ENCODE results near the gene AKNA. TPM values are rescaled to one million over a fixed set of nuclear protein-coding genes. Genes with fewer than 3 reads are reported as not detected.

Gene AKNA
- total RNA-seq, 1 donor from 2014 or later: 0.64 TPM

- DNase-seq (ENCODE audit: low read depth in 2 of 2): no peak
These were observed 83.8 kb downstream of the AKNA start for GRCh38 chr9:114303977-114304376.

GRCh38 chr9:114303571-114303970, 84.2 kb downstream of the AKNA start:
- no peak for DNase-seq (ENCODE audit: low read depth in 2 of 2)

GRCh38 chr9:114302727-114303126, 85.1 kb downstream of the AKNA start:
- no peak for DNase-seq (ENCODE audit: low read depth in 2 of 2)

- no peak for DNase-seq (ENCODE audit: low read depth in 2 of 2)
These were observed 85.8 kb downstream of the AKNA start for GRCh38 chr9:114301798-114302565.

GRCh38 chr9:114300846-114301797, 86.7 kb downstream of the AKNA start:
- no peak for DNase-seq (ENCODE audit: low read depth in 2 of 2)

GRCh38 chr9:114300153-114300845, 87.5 kb downstream of the AKNA start:
- no peak for DNase-seq (ENCODE audit: low read depth in 2 of 2)

- no peak for DNase-seq (ENCODE audit: low read depth in 2 of 2)
These were observed 88.3 kb downstream of the AKNA start for GRCh38 chr9:114299286-114300152.

GRCh38 chr9:114296338-114296737, 91.4 kb downstream of the AKNA start:
- no peak for DNase-seq (ENCODE audit: low read depth in 2 of 2)

- no peak for DNase-seq (ENCODE audit: low read depth in 2 of 2)
These were observed 93.1 kb downstream of the AKNA start for GRCh38 chr9:114294664-114295063.

GRCh38 chr9:114291886-114292590, 95.7 kb downstream of the AKNA start:
- DNase-seq (ENCODE audit: low read depth in 2 of 2): no peak

- peak in 1 of 2 donors; percentile 70 for DNase-seq (ENCODE audit: low read depth in 2 of 2)
These were observed 96.7 kb downstream of the AKNA start for GRCh38 chr9:114291064-114291474.

- DNase-seq (ENCODE audit: low read depth in 2 of 2): no peak
These were observed 97.2 kb downstream of the AKNA start for GRCh38 chr9:114290561-114290986.

- DNase-seq (ENCODE audit: low read depth in 2 of 2): no peak
These were observed 98.0 kb downstream of the AKNA start for GRCh38 chr9:114289571-114290481.

GRCh38 chr9:114289106-114289505, 98.7 kb downstream of the AKNA start:
- no peak for DNase-seq (ENCODE audit: low read depth in 2 of 2)

- DNase-seq (ENCODE audit: low read depth in 2 of 2): peak in 1 of 2 donors; percentile 61
These were observed 99.3 kb downstream of the AKNA start for GRCh38 chr9:114288193-114289091.

- no peak for DNase-seq (ENCODE audit: low read depth in 2 of 2)
These were observed 100.0 kb downstream of the AKNA start for GRCh38 chr9:114287763-114288192.

GRCh38 chr9:114287001-114287762, 100.6 kb downstream of the AKNA start:
- DNase-seq (ENCODE audit: low read depth in 2 of 2): peak in 1 of 2 donors; percentile 23
